GM03348 (cell line): ENCODE measurements around the gene TSLP.

Source experiments
- DNase-seq: peaks from one replicate; pipeline ENCODE4 v3.0.0; 2012; ENCODE audit warnings: low spot score

TSLP gene

DNA sequence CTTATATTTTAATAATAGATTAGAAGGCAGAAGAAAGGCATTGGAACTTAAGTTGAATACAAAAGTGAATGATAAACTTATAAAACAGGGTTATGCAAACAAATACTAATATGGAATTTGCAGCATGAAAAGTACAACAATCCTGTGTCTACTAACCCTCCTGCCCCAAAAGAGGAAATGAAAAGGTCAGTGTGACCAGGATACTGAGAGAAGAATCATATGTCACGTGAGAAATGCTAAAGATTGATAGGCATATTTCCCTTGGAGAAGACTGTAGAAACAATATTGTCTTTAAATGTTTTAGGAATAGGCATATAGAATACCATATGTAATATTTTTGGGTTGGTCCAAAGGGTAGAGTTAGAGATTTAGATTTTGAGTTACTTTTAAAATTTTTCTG is 24.5 kb downstream of the TSLP start:
- DNase-seq, result no peak

- no peak for DNase-seq
These were observed 27.7 kb downstream of the TSLP start for GRCh38 chr5:111099058-111099778.

DNA sequence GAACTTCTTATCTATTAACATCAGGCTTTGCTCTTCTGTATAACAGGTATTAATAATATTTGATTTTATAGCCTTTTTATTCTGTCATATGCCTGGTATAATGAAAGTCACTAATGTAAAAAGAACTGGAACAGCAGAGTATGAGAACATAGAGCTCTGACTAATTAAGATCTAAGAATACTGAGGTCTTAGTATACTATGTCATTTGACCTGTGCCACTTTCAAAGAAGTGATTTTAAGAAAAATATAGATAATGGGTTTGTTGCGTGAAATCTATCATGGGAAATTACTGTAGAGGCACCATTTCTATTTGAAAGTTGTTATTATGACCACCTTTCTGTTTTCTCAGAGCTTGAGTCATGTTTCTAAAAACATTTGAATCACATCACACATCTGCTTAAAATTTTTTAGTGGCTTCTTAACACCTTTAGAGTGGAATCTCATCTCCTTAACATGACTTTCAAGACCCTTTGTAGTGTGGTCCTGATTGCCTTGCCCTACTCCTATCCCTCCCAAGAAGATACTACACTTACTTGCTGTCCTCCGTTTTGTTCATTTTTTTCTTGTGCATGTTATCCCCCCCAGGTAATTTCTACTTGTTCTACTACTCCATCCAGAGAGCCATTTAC is 34.9 kb downstream of the TSLP start:
- no peak for DNase-seq

- DNase-seq, result no peak
These were observed 35.9 kb downstream of the TSLP start for GRCh38 chr5:111107371-111107770.

DNA sequence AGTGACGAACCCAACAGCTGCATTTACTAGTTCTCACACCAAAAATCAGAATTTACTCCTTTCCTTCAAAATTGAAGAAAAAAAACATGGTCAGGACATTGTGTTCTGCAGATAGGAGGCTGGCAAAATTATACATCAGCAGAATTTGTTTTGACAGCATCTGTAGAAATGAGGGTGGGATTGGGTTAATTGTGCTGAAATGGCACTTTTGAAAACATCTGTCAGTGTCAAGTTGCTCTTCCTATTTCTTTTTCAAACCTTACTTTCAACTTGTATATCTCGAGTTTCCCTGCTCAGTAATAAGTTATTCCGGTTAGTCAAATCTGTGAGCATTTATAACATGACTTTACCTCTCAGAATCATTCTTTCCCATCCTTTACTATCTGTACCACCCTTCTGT is 40.4 kb downstream of the TSLP start:
- no peak for DNase-seq

DNA sequence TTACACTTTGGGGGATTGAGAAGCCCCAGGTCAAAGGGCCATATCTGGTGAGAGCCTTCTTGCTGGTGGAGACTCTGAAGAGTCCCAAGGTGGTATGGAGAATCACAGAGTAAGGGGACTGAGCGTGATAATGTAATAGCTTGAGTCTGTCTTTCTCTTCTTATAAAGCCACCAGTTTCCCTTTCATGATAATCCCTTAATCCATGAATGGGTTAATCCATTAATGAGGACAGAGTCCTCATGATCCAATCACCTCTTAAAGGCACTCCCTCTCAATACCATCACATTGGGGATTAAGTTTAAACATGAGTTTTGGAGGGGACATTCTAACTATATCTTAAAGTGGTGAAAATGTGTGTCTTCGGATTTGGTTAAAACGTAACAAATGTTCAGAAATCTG is 42.2 kb downstream of the TSLP start:
- DNase-seq, result no peak

DNA sequence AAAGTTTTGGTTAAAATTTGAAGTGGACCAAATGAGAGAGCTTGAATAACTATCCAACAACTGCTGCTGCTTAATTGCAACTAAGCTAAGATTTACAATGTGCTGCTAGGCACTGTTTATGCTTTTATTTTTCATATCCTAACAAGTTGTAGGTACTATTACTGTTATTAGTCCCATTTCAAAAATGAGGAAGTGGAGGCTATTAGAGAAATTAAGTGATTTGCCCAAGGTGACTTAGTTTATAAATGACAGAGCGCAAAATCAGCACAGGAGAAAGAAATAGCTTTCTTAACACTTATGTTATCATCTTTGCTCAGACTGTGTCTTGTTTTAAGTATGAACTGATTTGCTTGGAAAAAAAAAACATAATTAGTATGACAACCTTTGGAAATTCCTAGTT is 43.7 kb downstream of the TSLP start:
- no peak for DNase-seq

DNA sequence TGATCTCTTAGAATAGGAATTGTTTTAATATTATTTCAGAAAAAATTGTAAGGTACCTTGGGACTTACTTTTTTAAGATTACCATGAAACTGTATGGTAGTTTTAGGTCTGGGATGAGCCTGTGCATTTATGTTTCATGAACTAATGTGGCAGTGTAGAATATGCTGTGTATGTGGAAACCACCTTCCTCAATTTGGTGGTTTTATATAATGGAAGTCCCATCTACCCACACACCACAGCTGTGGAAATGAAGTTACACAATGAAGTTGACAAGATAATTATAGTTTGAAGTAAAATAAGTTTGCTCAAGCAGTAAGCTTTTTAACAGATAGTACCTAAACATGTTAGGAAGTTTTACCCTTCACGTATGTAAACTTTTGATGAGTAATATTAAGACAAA is 45.0 kb downstream of the TSLP start:
- DNase-seq, result no peak

DNA sequence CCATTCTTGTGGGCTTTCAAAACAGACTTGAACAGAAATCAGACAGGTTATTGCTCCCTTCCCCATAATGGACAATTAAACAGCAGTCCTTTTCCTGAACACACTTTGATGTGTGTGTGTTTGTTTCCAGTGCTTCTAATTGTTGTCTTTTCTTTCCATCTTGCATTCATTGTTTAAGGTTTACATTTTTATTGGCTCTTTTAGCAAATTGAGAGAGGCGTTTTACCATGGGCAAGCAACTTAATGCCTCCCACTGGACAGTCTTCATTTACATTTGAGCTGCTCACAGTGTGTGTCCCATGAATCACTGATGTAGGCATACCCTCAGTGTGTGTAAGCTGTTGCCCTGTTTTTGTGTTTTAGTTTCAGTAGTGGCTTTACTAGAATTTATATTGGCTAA is 45.6 kb downstream of the TSLP start:
- DNase-seq, result no peak

DNA sequence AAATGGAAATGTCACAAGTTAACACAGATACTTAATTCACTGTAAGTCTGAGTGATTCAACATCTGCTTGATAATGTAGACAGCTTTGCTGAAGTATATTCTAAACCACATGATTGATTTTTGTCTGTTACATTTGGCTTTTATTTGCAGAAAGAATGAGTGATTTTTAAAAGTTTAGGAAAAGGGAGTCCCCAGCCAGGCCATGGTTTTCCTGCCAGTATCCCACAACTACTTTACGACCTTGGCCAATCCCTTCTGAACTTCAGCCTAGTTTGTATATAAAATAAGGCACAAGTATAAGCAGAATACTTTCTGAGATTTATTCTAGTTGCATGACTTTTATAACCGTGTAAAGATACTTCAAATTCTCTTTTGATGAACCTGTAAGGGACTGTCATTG is 47.7 kb downstream of the TSLP start:
- no peak for DNase-seq

GRCh38 chr5:111119856-111120255 is 48.3 kb downstream of the TSLP start:
- DNase-seq, result no peak

DNA sequence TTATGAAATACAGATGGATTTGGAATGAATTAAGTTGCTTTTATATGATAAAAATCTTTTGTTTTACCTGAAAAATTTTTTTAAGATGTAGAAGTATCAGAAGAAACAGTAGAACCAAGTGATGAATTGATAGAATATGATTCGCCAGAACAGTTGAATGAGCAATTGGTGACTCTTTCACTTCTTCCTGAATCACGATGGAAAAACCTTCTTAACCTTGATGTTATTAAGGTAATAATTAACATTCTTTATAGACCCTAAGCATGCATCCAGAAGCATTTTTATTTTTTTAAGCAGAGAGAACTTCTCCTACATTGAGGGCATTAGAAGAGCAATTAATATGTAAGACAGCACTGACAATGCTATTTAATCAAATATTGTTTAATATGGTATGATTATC is 49.4 kb downstream of the TSLP start:
- no peak for DNase-seq

DNA sequence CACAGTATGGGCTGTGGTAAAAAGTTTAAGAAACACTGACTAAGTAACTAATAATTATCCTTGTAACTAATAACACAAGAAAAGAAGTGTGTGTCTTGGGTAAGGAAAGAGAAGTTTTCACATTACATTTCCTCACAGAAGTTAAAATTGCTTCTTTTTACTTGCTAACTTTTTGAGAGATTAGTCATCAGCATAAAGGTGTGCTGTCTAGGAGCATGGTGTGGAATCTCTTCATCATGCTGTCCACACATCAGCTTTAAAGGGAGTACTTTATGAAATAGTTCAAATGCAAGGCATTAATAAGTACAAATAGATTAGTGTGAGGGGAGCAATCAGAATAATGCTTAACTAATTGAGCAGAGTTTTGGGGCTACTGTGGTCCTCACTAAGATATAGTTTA is 50.4 kb downstream of the TSLP start:
- DNase-seq, result no peak

- DNase-seq, result no peak
These were observed 50.9 kb downstream of the TSLP start for GRCh38 chr5:111122398-111122797.

GRCh38 chr5:111124793-111125192 is 53.3 kb downstream of the TSLP start:
- DNase-seq, result no peak

DNA sequence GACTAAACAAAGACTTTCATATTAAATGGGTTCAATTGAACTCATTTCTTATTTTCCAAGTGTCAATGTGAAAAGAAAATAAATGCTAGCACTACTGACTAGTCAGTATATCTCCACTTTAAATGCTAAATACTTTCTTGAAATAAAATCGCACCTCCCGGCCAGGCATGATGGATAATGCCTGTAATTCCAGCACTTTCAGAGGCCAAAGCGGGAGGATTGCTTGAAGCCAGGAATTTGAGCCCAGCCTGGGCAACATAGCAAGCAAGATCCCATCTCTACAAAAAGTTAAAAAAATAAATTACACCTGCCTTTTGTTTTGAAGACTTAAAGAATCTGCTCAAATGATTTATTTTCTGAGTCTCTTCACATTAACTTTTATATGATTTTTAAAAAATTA is 55.4 kb downstream of the TSLP start:
- no peak for DNase-seq
